DND-41 (cell line): ENCODE data around the gene MT3.
A peak's percentile ranks its signal among the peaks of the same experiment; 100 is the strongest.

Experiments used
- ATAC-seq: fragments of 200-7000 bp; cut with Tn5 transposase; 3 replicates; pipeline ENCODE4 v1.9.1; 2021; ENCODE audit warnings: low read depth; ENCODE audit not compliant: insufficient read depth
- DNase-seq: peaks from one replicate; pipeline ENCODE4 v3.0.0-alpha.2; 2020
- H2AFZ ChIP-seq: 2 replicates; pipeline ENCODE4 v1.6.0; 2012; ENCODE audit warnings: low read depth, low read length
- H3K27ac ChIP-seq: 2 replicates; pipeline ENCODE4 v1.5.1; 2012; ENCODE audit warnings: low read length, inconsistent platforms
- H3K27me3 ChIP-seq: fragments of 200-600 bp; sonication (generic); 2 replicates; pipeline ENCODE4 v1.6.0; 2012; ENCODE audit warnings: low read length, mild to moderate bottlenecking, inconsistent platforms; ENCODE audit not compliant: insufficient read depth, poor library complexity
- H3K36me3 ChIP-seq: 2 replicates; pipeline ENCODE4 v1.5.1; 2012; ENCODE audit warnings: low read length, inconsistent platforms; ENCODE audit not compliant: insufficient read depth
- H3K4me1 ChIP-seq: 2 replicates; pipeline ENCODE4 v1.5.1; 2012; ENCODE audit warnings: mild to moderate bottlenecking, low read length; ENCODE audit not compliant: insufficient read depth
- H3K4me2 ChIP-seq: 2 replicates; pipeline ENCODE4 v1.6.0; 2012; ENCODE audit warnings: mild to moderate bottlenecking, moderate library complexity, low read length, inconsistent platforms; ENCODE audit not compliant: insufficient read depth
- H3K4me3 ChIP-seq, 2 experiments: fragments of 200-600 bp in 1 of 2; shearing (Covaris generic) in 1 of 2; 2 replicates each; pipeline ENCODE4 v1.5.1; 2012 to 2016; ENCODE audit warnings: inconsistent platforms in 2 of 2, low read length in 2 of 2, mild to moderate bottlenecking in 2 of 2, low read depth in 1 of 2, moderate library complexity in 1 of 2
- H3K79me2 ChIP-seq: 2 replicates; pipeline ENCODE4 v1.6.0; 2012; ENCODE audit warnings: low read length, inconsistent platforms; ENCODE audit not compliant: insufficient read depth
- H3K9ac ChIP-seq: 2 replicates; pipeline ENCODE4 v1.6.0; 2012; ENCODE audit warnings: low read depth, mild to moderate bottlenecking, inconsistent platforms, low read length, moderate library complexity
- H3K9me3 ChIP-seq: 2 replicates; pipeline ENCODE4 v1.5.1; 2012; ENCODE audit warnings: low read length, moderate library complexity, mild to moderate bottlenecking, inconsistent platforms; ENCODE audit not compliant: insufficient read depth, severe bottlenecking
- H4K20me1 ChIP-seq: 2 replicates; pipeline ENCODE4 v1.6.0; 2012; ENCODE audit warnings: low read length; ENCODE audit not compliant: insufficient read depth
- CTCF ChIP-seq: IDR thresholded peaks from 2 replicates; pipeline ENCODE4 v1.5.1; 2012; ENCODE audit warnings: borderline replicate concordance, low read length, moderate library complexity, mild to moderate bottlenecking; ENCODE audit not compliant: poor library complexity, severe bottlenecking; ENCODE audit errors: extremely low read depth
- EZH2 ChIP-seq: IDR thresholded peaks from 3 replicates; pipeline ENCODE4 v1.6.1; 2012; ENCODE audit warnings: borderline replicate concordance, low read depth, mild to moderate bottlenecking, moderate library complexity, low read length, inconsistent platforms; ENCODE audit not compliant: severe bottlenecking

Gene MT3

GRCh38 chr16:56547120-56547948, 42.0 kb upstream of the MT3 start:
- H3K9ac ChIP-seq: no peak overlapping the region
- peak; percentile 31; the same call in 2 of the 3 replicates for ATAC-seq
- no peaks in the 10 kb centered on the region for H3K9me3 ChIP-seq
- TF ChIP-seq CTCF (no peak), EZH2 (no peak)
- H4K20me1 ChIP-seq: no peaks in the 10 kb centered on the region
- H3K4me3 ChIP-seq: no peak overlapping the region
- no peak overlapping the region for H3K4me2 ChIP-seq
- DNase-seq: no peak
- no peaks in the 10 kb centered on the region for H3K79me2 ChIP-seq
- H3K27me3 ChIP-seq: peaks cover 8% of the 10 kb centered on the region
- no peak overlapping the region for H2AFZ ChIP-seq
- no peaks in the 10 kb centered on the region for H3K36me3 ChIP-seq
- no peak overlapping the region for H3K27ac ChIP-seq
- peaks cover 4% of the 10 kb centered on the region; the same call in 1 of the 2 replicates for H3K4me1 ChIP-seq

DNA sequence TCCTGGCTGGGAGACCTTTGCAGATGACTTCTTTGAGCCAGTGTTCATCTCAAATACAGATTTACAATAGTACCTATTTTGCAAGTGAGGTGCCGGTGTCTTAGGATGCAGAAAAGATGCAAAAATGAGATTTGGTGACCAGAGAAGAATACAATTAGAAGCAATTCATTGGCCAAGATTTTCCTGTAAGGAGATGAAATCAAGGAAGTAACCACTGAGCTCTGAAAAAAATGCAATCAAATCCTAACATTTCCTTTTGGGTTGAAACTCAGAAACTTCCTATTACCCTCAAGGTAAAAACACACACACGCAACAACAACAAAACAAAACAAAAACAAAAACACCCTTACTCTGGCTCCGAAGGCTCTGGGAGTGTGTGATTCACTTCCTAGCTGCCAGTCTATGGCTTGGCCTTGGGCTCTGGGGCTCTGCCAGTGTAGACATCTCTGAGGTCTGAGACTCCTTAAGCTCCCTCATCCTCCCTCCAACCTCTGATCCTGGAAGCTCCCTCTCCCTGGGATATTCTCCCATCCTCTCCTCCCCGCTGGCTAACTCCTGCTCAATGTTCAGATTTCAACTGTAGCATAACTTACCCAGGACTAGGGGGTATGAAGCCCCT, 41.3 kb upstream of the MT3 start:
- H3K27ac ChIP-seq: no peak overlapping the region
- no peak overlapping the region for H3K4me2 ChIP-seq

DNA sequence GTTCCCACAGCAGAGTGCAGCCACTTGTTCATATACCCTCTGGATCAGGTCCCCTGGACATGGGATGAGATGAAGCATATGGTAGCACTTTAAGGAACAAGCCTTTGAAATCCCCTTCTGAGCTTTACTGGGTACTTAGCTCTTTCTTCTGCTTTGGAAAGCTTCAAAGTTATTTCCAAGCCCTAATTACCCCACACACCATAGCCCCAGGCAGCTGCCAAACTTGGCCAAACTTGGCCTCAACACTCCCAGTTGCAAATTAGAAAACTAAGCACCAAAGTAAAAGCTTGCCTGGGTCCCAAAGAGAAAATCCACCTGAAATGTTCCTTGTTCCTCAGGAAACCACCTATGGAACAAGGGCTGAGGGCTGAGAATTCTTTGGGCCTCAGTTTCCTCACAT, 40.2 kb upstream of the MT3 start:
- peaks cover 8% of the 10 kb centered on the region for H3K27me3 ChIP-seq
- H3K9me3 ChIP-seq: no peaks in the 10 kb centered on the region
- H4K20me1 ChIP-seq: no peaks in the 10 kb centered on the region
- no peak for DNase-seq
- H2AFZ ChIP-seq: no peak overlapping the region
- H3K4me3 ChIP-seq: no peak overlapping the region
- TF ChIP-seq EZH2 (no peak), CTCF (no peak)
- H3K79me2 ChIP-seq: no peaks in the 10 kb centered on the region
- ATAC-seq: no peak
- H3K36me3 ChIP-seq: no peaks in the 10 kb centered on the region
- H3K27ac ChIP-seq: no peak overlapping the region
- no peak overlapping the region for H3K9ac ChIP-seq
- H3K4me2 ChIP-seq: no peak overlapping the region
- peaks cover 4% of the 10 kb centered on the region; the same call in 1 of the 2 replicates for H3K4me1 ChIP-seq

More for the DNA sequence above, 41.3 kb upstream of the MT3 start:
- H3K79me2 ChIP-seq: no peaks in the 10 kb centered on the region
- DNase-seq (no peak), ATAC-seq (no peak)
- no peak overlapping the region for H3K9ac ChIP-seq
- no peak overlapping the region for H3K4me3 ChIP-seq
- H3K36me3 ChIP-seq: no peaks in the 10 kb centered on the region
- H2AFZ ChIP-seq: no peak overlapping the region
- peaks cover 4% of the 10 kb centered on the region; the same call in 1 of the 2 replicates for H3K4me1 ChIP-seq
- peaks cover 8% of the 10 kb centered on the region for H3K27me3 ChIP-seq
- H4K20me1 ChIP-seq: no peaks in the 10 kb centered on the region
- H3K9me3 ChIP-seq: no peaks in the 10 kb centered on the region
- no peak for TF ChIP-seq CTCF
- no peak for TF ChIP-seq EZH2
